GM23338 (cell line): Measurements from ENCODE around the gene LRP11. TPM values are rescaled to one million over a fixed set of nuclear protein-coding genes. Genes with fewer than 3 reads are reported as not detected.
"Not testable (repeated sequence)": the region's sequence is repeated elsewhere in the genome, so short reads cannot be mapped to it uniquely, and the experiment has no call there.

Experiments used
- ATAC-seq: fragments of 200-7000 bp; cut with Tn5 transposase; 3 replicates; pipeline ENCODE4 v1.9.1; 2020
- DNase-seq: peaks from one replicate; pipeline ENCODE4 v3.0.0-alpha.2; 2015; ENCODE audit warnings: low spot score
- H2AFZ ChIP-seq: fragments of 200-600 bp; sonication (generic); 2 replicates; pipeline ENCODE4 v1.8.0; 2016; ENCODE audit warnings: antibody characterized with exemption, mild to moderate bottlenecking, moderate library complexity
- H3F3A ChIP-seq: fragments of 200-600 bp; sonication (generic); replicated peaks from 2 replicates; pipeline ENCODE4 v1.8.0; 2017; ENCODE audit warnings: antibody characterized with exemption, mixed run types, low read depth
- H3K27ac ChIP-seq: fragments of 200-600 bp; sonication (generic); 2 replicates; pipeline ENCODE4 v1.6.1; 2016; ENCODE audit warnings: low read depth
- H3K27me3 ChIP-seq: fragments of 200-600 bp; sonication (generic); 2 replicates; pipeline ENCODE4 v1.8.0; 2016; ENCODE audit warnings: mild to moderate bottlenecking, mixed run types, moderate library complexity; ENCODE audit not compliant: insufficient read depth
- H3K36me3 ChIP-seq: fragments of 200-600 bp; sonication (generic); 2 replicates; pipeline ENCODE4 v1.8.0; 2016; ENCODE audit warnings: mild to moderate bottlenecking; ENCODE audit not compliant: insufficient read depth
- H3K4me1 ChIP-seq: fragments of 200-600 bp; sonication (generic); 2 replicates; pipeline ENCODE4 v1.8.0; 2016; ENCODE audit warnings: mild to moderate bottlenecking, moderate library complexity; ENCODE audit not compliant: insufficient read depth
- H3K4me2 ChIP-seq: fragments of 200-600 bp; sonication (generic); 2 replicates; pipeline ENCODE4 v1.7.1; 2017; ENCODE audit warnings: mixed run types
- H3K4me3 ChIP-seq: fragments of 200-600 bp; sonication (generic); 2 replicates; pipeline ENCODE4 v1.6.1; 2016; ENCODE audit warnings: mixed run types
- H3K79me2 ChIP-seq: fragments of 200-600 bp; sonication (generic); replicated peaks from 2 replicates; pipeline ENCODE4 v1.8.0; 2017; ENCODE audit warnings: mild to moderate bottlenecking; ENCODE audit not compliant: insufficient read depth
- H3K9me2 ChIP-seq: fragments of 200-600 bp; sonication (generic); 2 replicates; pipeline ENCODE4 v1.8.0; 2017; ENCODE audit not compliant: insufficient read depth
- H4K20me1 ChIP-seq: fragments of 200-600 bp; sonication (generic); replicated peaks from 2 replicates; pipeline ENCODE4 v1.8.0; 2017; ENCODE audit warnings: mild to moderate bottlenecking; ENCODE audit not compliant: insufficient read depth
- H3K27ac Mint-ChIP-seq: 2 replicates; pipeline ENCODE4 v1.8.0; 2020; ENCODE audit warnings: inconsistent platforms, mild to moderate bottlenecking, moderate library complexity, mixed read lengths
- H3K27me3 Mint-ChIP-seq: 3 replicates; pipeline ENCODE4 v1.8.0; 2022; ENCODE audit warnings: low read depth, mild to moderate bottlenecking, moderate library complexity, mixed read lengths, inconsistent platforms; ENCODE audit not compliant: insufficient read depth, poor library complexity
- H3K36me3 Mint-ChIP-seq: 3 replicates; pipeline ENCODE4 v1.8.0; 2021; ENCODE audit warnings: low read depth, mild to moderate bottlenecking, inconsistent platforms, moderate library complexity, mixed read lengths
- H3K4me1 Mint-ChIP-seq: 3 replicates; pipeline ENCODE4 v1.8.0; 2020; ENCODE audit warnings: mild to moderate bottlenecking, inconsistent platforms, mixed read lengths
- H3K4me3 Mint-ChIP-seq: 3 replicates; pipeline ENCODE4 v1.8.0; 2021; ENCODE audit warnings: moderate library complexity, mild to moderate bottlenecking, inconsistent platforms, mixed read lengths
- H3K9me3 Mint-ChIP-seq: 3 replicates; pipeline ENCODE4 v1.8.0; 2020; ENCODE audit warnings: moderate library complexity, mild to moderate bottlenecking, inconsistent platforms, mixed read lengths
- CREB1 ChIP-seq: fragments of 250-450 bp; sonication (Bioruptor Pico); IDR thresholded peaks from 2 replicates; pipeline ENCODE4 v1.5.0; 2020; ENCODE audit warnings: low read depth, mild to moderate bottlenecking, moderate library complexity
- CTCF ChIP-seq, 2 experiments: fragments of 200-600 bp in 1 of 2; sonication (generic) in 1 of 2; conservative IDR thresholded peaks; 2 replicates each; pipeline versions ENCODE4 v1.5.1 to v1.6.1; 2016 to 2017; ENCODE audit warnings: antibody characterized with exemption in 2 of 2, low read depth in 2 of 2, mild to moderate bottlenecking in 2 of 2, moderate library complexity in 1 of 2
- EZH2 ChIP-seq: fragments of 200-600 bp; sonication (generic); IDR thresholded peaks from one replicate; pipeline ENCODE4 v1.8.0; 2017; ENCODE audit warnings: antibody characterized with exemption, mild to moderate bottlenecking, low read depth; ENCODE audit not compliant: unreplicated experiment
- EZH2phosphoT487 ChIP-seq: fragments of 200-600 bp; sonication (generic); IDR thresholded peaks from one replicate; pipeline ENCODE4 v1.8.1; 2018; ENCODE audit warnings: antibody characterized with exemption; ENCODE audit not compliant: unreplicated experiment
- JUNB ChIP-seq: IDR thresholded peaks from one replicate; pipeline ENCODE4 v1.6.1; 2016; ENCODE audit warnings: antibody characterized with exemption; ENCODE audit not compliant: unreplicated experiment
- NANOG ChIP-seq: IDR thresholded peaks from 2 replicates; pipeline ENCODE4 v1.6.1; 2016; ENCODE audit warnings: antibody characterized with exemption, borderline replicate concordance
- POLR2AphosphoS5 ChIP-seq: IDR thresholded peaks from 2 replicates; pipeline ENCODE4 v1.6.1; 2016; ENCODE audit warnings: antibody characterized with exemption, low read depth
- REST ChIP-seq: IDR thresholded peaks from one replicate; pipeline ENCODE4 v1.6.1; 2018; ENCODE audit warnings: antibody characterized with exemption; ENCODE audit not compliant: unreplicated experiment
- STAT1 ChIP-seq: IDR thresholded peaks from one replicate; pipeline ENCODE4 v1.6.1; 2016; ENCODE audit warnings: antibody characterized with exemption; ENCODE audit not compliant: unreplicated experiment
- ZNF114 ChIP-seq: fragments of 250-450 bp; sonication (Bioruptor Pico); IDR thresholded peaks from 2 replicates; pipeline ENCODE4 v1.5.0; 2020; ENCODE audit warnings: mild to moderate bottlenecking, moderate library complexity
- ZNF331 ChIP-seq: fragments of 250-450 bp; sonication (Bioruptor Pico); IDR thresholded peaks from 2 replicates; pipeline ENCODE4 v1.5.0; 2020; ENCODE audit warnings: low read depth, mild to moderate bottlenecking, moderate library complexity
- ZNF462 ChIP-seq: fragments of 250-450 bp; sonication (Bioruptor Pico); IDR thresholded peaks from 2 replicates; pipeline ENCODE4 v1.5.0; 2020; ENCODE audit warnings: mild to moderate bottlenecking, moderate library complexity
- polyA plus RNA-seq: library from polyadenylated mRNA; unstranded; fragments of >200 nt; fragmentation: Nextera tagmentation; extraction: Ambion mirVana; gene quantifications from 2 replicates; pipeline ENCODE4 v1.2.1, GENCODE V29; 2016
- total RNA-seq: library from RNA; depleted of rRNA; stranded (reverse); fragments of >200 nt; shearing (Covaris generic); gene quantifications from 2 replicates; pipeline ENCODE4 v1.2.3, GENCODE V29; 2014

LRP11 gene
- total and polyA plus RNA-seq, 2 experiments from 2014 or later: 10.8 to 37.1 TPM

- not testable (repeated sequence) for H3K79me2 ChIP-seq, H3K9me2 ChIP-seq, H3K36me3 Mint-ChIP-seq, H3K27me3 Mint-ChIP-seq, H3K9me3 Mint-ChIP-seq, H3K4me2 ChIP-seq, H2AFZ ChIP-seq, H3F3A ChIP-seq, H3K27ac ChIP-seq, H3K4me3 Mint-ChIP-seq, H3K4me3 ChIP-seq, ATAC-seq, H3K27ac Mint-ChIP-seq, H3K36me3 ChIP-seq, H4K20me1 ChIP-seq, H3K27me3 ChIP-seq, DNase-seq
- peaks cover 31% of the 10 kb centered on the region for H3K4me1 Mint-ChIP-seq
- peaks cover 20% of the 10 kb centered on the region for H3K4me1 ChIP-seq
These were observed 10.1 kb downstream of the LRP11 start for GRCh38 chr6:149854017-149854416.

- H3K4me1 Mint-ChIP-seq: peaks cover 28% of the 10 kb centered on the region
- H2AFZ ChIP-seq: no peak overlapping the region
- H3K27ac ChIP-seq: no peak overlapping the region
- H3K27ac Mint-ChIP-seq: no peak overlapping the region
- DNase-seq: no peak
- H3K9me2 ChIP-seq: no peaks in the 10 kb centered on the region
- H3K4me3 ChIP-seq: no peak overlapping the region
- H3K27me3 Mint-ChIP-seq: no peaks in the 10 kb centered on the region
- no peaks in the 10 kb centered on the region for H3K79me2 ChIP-seq
- no peaks in the 10 kb centered on the region for H3K27me3 ChIP-seq
- no peaks in the 10 kb centered on the region for H3K36me3 Mint-ChIP-seq
- no peak for ATAC-seq
- H3K9me3 Mint-ChIP-seq: no peaks in the 10 kb centered on the region
- H4K20me1 ChIP-seq: no peaks in the 10 kb centered on the region; the same call in 1 of the 2 replicates
- no peaks in the 10 kb centered on the region for H3K36me3 ChIP-seq
- H3F3A ChIP-seq: no peaks in the 10 kb centered on the region
- H3K4me2 ChIP-seq: no peak overlapping the region
- peaks cover 20% of the 10 kb centered on the region for H3K4me1 ChIP-seq
- H3K4me3 Mint-ChIP-seq: no peak overlapping the region
- TF ChIP-seq POLR2AphosphoS5: no peak
- no peak for TF ChIP-seq EZH2phosphoT487
- TF ChIP-seq ZNF462 (CRISPR knock-in tag): no peak
- no peak for TF ChIP-seq ZNF331 (CRISPR knock-in tag)
- TF ChIP-seq EZH2: no peak
- no peak for TF ChIP-seq JUNB
- no peak for TF ChIP-seq REST
- no peak for TF ChIP-seq NANOG
- TF ChIP-seq CTCF (conservative IDR thresholded peaks at IDR 0.05; ENCODE audit: low read depth in 2 of 2): no peak
- no peak for TF ChIP-seq STAT1
- no peak for TF ChIP-seq ZNF114
- TF ChIP-seq CREB1 (CRISPR knock-in tag): no peak
These were observed 11.3 kb downstream of the LRP11 start for GRCh38 chr6:149852881-149853280.
